Measurements from ENCODE around the gene NUDT7.

NUDT7 gene

GRCh38 chr16:77724174-77724573 lies 1.9 kb downstream of the NUDT7 start:
- no peak for DNase-seq

DNA sequence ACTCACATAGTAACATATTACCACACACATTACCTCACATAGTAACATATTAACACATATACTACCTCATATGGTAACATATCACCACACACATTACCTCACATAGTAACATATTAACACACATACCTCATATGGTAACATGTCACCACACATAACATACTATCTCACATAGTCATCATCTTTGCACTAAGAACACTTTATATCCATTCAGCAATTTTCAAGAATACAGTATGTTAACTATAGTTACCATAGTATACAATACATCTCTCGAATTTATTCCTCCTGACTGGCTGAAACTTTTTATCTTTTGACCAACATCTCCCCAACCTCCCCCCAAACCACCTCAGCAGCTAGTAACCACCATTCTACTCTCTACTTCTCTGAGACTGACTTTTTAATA lies 7.6 kb downstream of the NUDT7 start:
- no peak for DNase-seq

- peak; percentile 74 for DNase-seq
Measured at GRCh38 chr16:77732241-77732946, 10.1 kb downstream of the NUDT7 start.

DNA sequence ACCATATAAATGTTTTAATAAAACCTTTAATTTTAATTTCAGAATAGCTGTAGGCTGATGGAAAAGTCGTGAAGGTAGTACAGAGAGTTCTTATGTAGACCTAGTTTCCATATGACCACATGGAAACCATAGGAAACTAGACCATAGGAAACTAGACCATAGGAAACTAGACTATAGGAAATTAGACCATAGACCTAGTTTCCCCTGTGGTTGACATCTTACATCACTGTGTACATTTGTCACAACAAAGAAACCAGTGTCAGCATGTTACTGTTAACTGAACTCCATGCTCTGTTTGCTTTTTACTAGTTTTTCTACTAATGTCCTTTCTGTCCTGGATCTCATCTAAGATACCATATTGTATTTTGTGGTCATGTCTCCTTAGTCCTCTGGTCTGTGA lies 14.6 kb downstream of the NUDT7 start:
- DNase-seq = no peak

- no peak for DNase-seq
Measured at GRCh38 chr16:77738706-77739558, 16.6 kb downstream of the NUDT7 start.

GRCh38 chr16:77739559-77739892 lies 17.2 kb downstream of the NUDT7 start:
- DNase-seq = peak; percentile 24

GRCh38 chr16:77744141-77744540 lies 21.8 kb downstream of the NUDT7 start:
- DNase-seq = no peak

GRCh38 chr16:77745972-77746371 lies 23.7 kb downstream of the NUDT7 start:
- no peak for DNase-seq

GRCh38 chr16:77748421-77749005 lies 26.2 kb downstream of the NUDT7 start:
- DNase-seq = no peak

GRCh38 chr16:77749415-77749814 lies 27.1 kb downstream of the NUDT7 start:
- DNase-seq = no peak

DNA sequence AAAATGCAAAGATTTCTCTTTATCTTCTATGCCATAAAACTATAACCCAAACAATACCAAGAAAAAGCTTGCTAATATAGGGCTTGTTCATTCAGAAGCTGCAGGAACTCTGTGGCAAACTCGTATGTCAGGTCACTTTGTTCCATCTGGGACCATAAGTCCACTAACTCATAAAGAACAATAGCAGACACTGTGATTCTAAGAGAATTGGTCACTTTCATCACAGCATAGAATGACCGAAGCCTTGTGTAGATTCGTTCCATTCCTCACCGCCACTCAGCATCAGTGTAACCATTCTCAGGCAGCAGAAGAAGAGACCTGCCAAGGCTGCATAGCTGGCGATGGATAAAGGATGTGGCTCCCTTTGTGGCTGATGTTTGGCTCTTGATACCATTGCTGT lies 35.7 kb downstream of the NUDT7 start:
- no peak for DNase-seq

DNA sequence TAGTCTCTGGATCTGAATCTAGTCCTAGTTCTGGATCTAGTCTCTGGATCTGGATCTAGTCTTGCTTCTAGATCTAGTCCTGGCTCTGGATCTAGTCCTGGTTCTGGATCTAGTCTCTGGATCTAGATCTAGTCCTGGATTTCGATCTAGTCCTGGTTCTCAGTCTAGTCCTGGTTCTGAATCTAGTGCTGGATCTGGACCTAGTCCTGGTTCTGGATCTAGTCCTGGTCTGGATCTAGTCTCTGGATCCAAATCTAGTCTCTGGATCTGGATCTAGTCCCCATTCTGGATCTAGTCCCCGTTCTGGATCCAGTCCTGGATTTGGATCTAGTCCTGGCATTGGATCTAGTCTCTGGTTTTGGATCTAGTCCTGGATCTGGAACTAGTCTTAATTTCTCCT lies 36.2 kb downstream of the NUDT7 start:
- no peak for DNase-seq

GRCh38 chr16:77759201-77759600 lies 36.9 kb downstream of the NUDT7 start:
- DNase-seq = no peak

DNA sequence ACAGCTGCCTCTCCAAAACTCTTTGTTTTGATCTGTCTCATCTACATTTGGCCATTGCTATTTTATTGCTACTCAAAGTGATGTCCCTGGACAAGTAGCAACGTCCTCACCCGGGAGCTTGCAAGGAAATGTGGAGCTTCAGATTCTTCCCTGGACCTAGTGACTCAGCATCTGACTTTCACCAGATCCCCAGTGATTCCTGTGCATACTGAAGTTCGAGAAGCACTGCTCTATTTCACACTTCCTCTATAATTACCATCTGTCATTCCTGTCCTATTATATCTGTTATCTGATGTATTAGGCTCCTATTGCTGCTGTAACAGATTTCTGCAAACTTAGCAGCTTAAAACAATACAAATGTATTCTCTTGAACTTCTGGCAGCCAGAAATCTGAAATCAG lies 37.5 kb downstream of the NUDT7 start:
- no peak for DNase-seq

DNA sequence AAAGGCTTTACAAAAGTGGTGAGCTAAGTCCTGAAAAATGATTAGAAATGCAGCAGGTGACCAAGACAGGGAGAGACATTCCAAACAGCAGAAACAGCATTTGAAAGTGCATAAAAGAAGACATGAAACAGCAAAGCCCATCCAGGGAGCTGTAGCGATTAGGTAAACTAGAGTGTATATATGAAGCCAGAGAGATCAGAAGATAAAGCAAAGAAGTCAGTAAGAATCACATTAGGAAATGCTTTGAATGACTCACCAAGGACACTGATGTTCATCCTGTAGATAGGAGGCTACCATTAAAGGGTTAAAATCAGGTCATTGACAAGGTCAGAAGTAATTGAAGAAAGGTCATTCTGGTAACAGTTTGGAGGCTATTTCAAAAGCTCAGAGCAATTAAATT lies 38.5 kb downstream of the NUDT7 start:
- DNase-seq = no peak

DNA sequence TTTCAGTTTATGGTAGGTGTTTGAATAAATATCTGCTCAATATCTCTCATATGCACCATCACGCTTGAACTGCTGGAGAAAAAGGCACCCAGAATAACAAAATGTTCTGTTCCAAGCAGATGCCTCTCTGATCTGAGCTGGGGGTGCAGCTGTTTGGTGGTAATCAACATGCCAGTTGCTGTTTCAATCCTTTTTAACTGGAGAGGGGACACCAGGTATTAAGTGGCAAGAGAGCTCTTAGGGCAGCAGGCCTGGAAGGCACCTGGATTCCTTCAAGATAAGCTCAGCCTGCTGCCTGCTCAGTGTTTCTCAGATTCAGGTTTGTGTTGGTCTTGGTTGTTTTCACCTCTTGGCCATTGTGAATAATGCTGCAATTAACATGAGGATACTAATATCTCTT lies 38.9 kb downstream of the NUDT7 start:
- no peak for DNase-seq

DNA sequence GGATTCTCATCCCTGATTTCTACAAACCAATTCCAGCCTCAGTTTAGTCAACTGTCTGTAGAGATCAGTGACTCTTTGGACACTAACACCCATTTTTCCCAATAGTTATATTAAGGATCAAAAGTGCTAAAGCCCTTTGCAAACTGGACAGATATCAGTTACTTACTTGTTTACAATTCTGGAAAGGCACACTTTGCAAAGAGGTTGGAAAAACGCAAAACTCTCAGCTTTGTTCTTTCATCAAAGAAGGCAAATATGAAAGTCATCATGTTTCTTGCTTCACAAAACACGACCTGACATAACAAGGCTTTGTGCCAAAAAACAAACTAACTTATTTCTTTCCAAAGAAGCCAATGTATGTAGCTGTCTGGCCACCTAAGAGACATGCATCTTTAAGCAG lies 39.9 kb downstream of the NUDT7 start:
- no peak for DNase-seq

- no peak for DNase-seq
Measured at GRCh38 chr16:77763994-77764393, 41.7 kb downstream of the NUDT7 start.

DNA sequence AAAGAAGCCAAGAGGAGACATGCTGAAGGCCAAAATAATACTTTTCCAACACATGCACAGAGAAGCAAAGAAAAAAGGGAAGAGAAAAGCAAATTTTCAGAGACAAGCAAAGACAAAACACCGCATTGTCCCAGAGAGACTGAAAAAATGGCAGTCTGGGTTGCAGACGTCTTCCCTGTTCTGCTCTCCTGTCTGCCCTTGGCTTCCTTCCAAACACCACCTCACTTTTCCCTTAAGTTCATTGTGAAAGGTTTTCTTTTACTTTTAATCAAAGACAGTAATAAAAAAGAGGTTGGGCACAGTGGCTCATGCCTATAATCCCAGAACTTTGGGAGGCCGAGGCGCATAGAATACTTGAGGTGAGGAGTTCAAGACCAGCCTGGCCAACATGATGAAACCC lies 44.9 kb downstream of the NUDT7 start:
- DNase-seq = no peak

GRCh38 chr16:77767826-77768225 lies 45.5 kb downstream of the NUDT7 start:
- no peak for DNase-seq

- no peak for DNase-seq
Measured at GRCh38 chr16:77775911-77776909, 53.9 kb downstream of the NUDT7 start.

DNA sequence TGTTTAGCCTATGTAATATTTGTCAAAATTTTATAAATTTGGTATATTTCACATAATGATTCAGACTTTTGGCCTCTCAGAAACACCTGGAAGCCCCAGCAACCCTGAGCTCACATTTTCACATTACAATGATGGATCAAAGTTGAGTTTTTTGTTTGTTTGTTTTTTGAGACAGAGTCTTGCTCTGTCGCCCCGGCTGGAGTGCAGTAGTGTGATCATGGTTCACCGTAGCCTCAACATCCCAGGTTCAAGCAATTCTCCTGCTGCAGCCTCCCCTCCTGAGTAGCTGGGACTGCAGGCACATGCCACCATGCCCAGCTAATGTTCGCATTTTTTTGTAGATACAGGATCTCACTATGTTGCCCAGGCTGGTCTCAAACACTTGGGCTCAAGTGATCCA lies 55.4 kb downstream of the NUDT7 start:
- no peak for DNase-seq

DNA sequence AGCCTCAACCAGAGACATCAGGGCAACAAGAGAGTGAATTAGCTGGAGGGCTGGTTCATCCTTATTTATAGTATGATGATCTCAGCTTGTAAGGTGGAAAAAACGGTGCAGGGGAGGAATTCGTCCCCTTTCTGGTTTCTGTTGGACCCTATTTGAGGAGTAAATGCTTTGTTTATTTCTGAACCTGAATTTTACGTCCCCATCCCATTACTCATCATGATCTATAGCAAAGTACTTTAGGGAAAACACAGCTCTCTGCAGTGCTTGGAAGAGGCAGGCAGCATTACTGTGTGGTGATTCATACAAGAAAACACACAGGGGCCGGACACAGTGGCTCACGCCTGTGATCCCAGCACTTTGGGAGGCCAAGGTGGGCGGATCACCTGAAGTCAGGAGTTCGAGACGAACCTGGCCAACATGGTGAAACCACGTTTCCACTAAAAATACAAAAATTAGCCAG lies 58.1 kb downstream of the NUDT7 start:
- DNase-seq = peak; percentile 70

Data from fibroblast of skin of back (primary cell).